B cell (primary cell): ENCODE measurements around the gene HMGB4. TPM values are rescaled to one million over a fixed set of nuclear protein-coding genes. Genes with fewer than 3 reads are reported as not detected.

Experiments
- ATAC-seq: fragments of 200-7000 bp; cut with Tn5 transposase; one replicate; pipeline ENCODE4 v1.10.0; 2021; ENCODE audit warnings: low read depth, mild to moderate bottlenecking, moderate number of reproducible peaks, moderate library complexity
- CTCF ChIA-PET: fragments of 350-600 bp; sonication (Branson Sonifier 250); formaldehyde crosslinking; loops from one replicate; lab custom pipeline; 2021; ENCODE audit warnings: antibody characterized with exemption, inconsistent platforms; lab: Charles Lee
- POLR2A ChIA-PET: fragments of 350-600 bp; sonication (Branson Sonifier 250); formaldehyde crosslinking; loops from one replicate; lab custom pipeline; 2021; ENCODE audit warnings: antibody characterized with exemption; lab: Charles Lee
- DNase-seq: peaks from one replicate; pipeline ENCODE4 v3.0.0; 2013
- H2AFZ ChIP-seq: 2 replicates; pipeline ENCODE4 v1.6.1; 2012; ENCODE audit warnings: mild to moderate bottlenecking, low read depth, low read length; ENCODE audit not compliant: insufficient read depth, poor library complexity, severe bottlenecking
- H3K27ac ChIP-seq, 2 donors: 1 replicate in 1 of 2; 2 replicates in 1 of 2; pipeline ENCODE4 v1.5.1; 2012 to 2013; ENCODE audit warnings: low read length in 2 of 2, mild to moderate bottlenecking in 2 of 2, moderate library complexity in 1 of 2
- H3K27me3 ChIP-seq, 4 experiments: fragments of 200-600 bp in 1 of 4; sonication (generic) in 1 of 4; replicated peaks in 1 of 4; 1 replicate in 2 of 4; 2 replicates in 2 of 4; pipeline versions ENCODE4 v1.6.1 to v1.7.0; 2013 to 2016; ENCODE audit warnings: low read length in 3 of 4, mild to moderate bottlenecking in 2 of 4, mixed read lengths in 1 of 4, moderate library complexity in 1 of 4; ENCODE audit not compliant: insufficient read depth in 4 of 4, control insufficient read depth in 3 of 4; ENCODE audit errors: control extremely low read depth in 1 of 4
- H3K36me3 ChIP-seq, 2 experiments: replicated peaks in 1 of 2; 1 replicate in 1 of 2; 2 replicates in 1 of 2; pipeline versions ENCODE4 v1.6.1 to v1.7.1; 2013; ENCODE audit warnings: low read length in 1 of 2; ENCODE audit not compliant: insufficient read depth in 2 of 2, control insufficient read depth in 1 of 2; ENCODE audit errors: control extremely low read depth in 1 of 2, extremely low read depth in 1 of 2
- H3K4me1 ChIP-seq, 2 donors: fragments of 200-600 bp in 1 of 2; sonication (generic) in 1 of 2; 1 replicate in 1 of 2; 2 replicates in 1 of 2; pipeline versions ENCODE4 v1.5.1 to v1.6.1; 2013 to 2017; ENCODE audit warnings: low read length in 2 of 2; ENCODE audit not compliant: control insufficient read depth in 2 of 2, insufficient read depth in 2 of 2
- H3K4me2 ChIP-seq: replicated peaks from 2 replicates; pipeline ENCODE3; 2012; ENCODE audit warnings: mild to moderate bottlenecking, low read depth, low read length; ENCODE audit not compliant: poor library complexity, severe bottlenecking
- H3K4me3 ChIP-seq, 5 experiments: fragments of 200-600 bp in 1 of 5; sonication (generic) in 1 of 5; 1 replicate in 3 of 5; 2 replicates in 2 of 5; pipeline versions ENCODE4 v1.5.1 to v1.7.0; 2011 to 2016; ENCODE audit warnings: low read length in 4 of 5, mild to moderate bottlenecking in 4 of 5, low read depth in 2 of 5, control low read depth in 1 of 5, moderate library complexity in 1 of 5; ENCODE audit not compliant: insufficient read depth in 1 of 5; ENCODE audit errors: control extremely low read depth in 1 of 5, extremely low read depth in 1 of 5
- H3K79me2 ChIP-seq: fragments of 200-600 bp; sonication (generic); one replicate; pipeline ENCODE4 v1.6.0; 2016; ENCODE audit warnings: low read length; ENCODE audit not compliant: control insufficient read depth, insufficient read depth
- H3K9ac ChIP-seq: fragments of 200-600 bp; sonication (generic); 2 replicates; pipeline ENCODE4 v1.6.1; 2017; ENCODE audit warnings: mild to moderate bottlenecking, low read length, moderate library complexity
- H3K9me3 ChIP-seq, 3 donors: one replicate each; pipeline versions ENCODE4 v1.6.1 to v1.7.1; 2013; ENCODE audit warnings: low read length in 2 of 3; ENCODE audit not compliant: control insufficient read depth in 2 of 3, insufficient read depth in 1 of 3; ENCODE audit errors: control extremely low read depth in 1 of 3
- H4K20me1 ChIP-seq: 2 replicates; pipeline ENCODE4 v1.6.0; 2012; ENCODE audit warnings: mild to moderate bottlenecking, low read length; ENCODE audit not compliant: insufficient read depth, control insufficient read depth, poor library complexity, severe bottlenecking
- H3K27ac Mint-ChIP-seq: one replicate; pipeline ENCODE4 v1.8.0; 2021; ENCODE audit warnings: mixed read lengths
- H3K27me3 Mint-ChIP-seq: one replicate; pipeline ENCODE4 v1.8.0; 2021; ENCODE audit warnings: mixed read lengths
- H3K4me1 Mint-ChIP-seq: one replicate; pipeline ENCODE4 v1.8.0; 2021; ENCODE audit warnings: mixed read lengths
- H3K4me3 Mint-ChIP-seq: one replicate; pipeline ENCODE4 v1.8.0; 2021; ENCODE audit warnings: mixed read lengths
- H3K9me3 Mint-ChIP-seq: one replicate; pipeline ENCODE4 v1.8.0; 2022; ENCODE audit warnings: mixed read lengths; ENCODE audit not compliant: insufficient read depth
- CTCF ChIP-seq: fragments of 200-600 bp; IDR thresholded peaks from one replicate; pipeline ENCODE4 v1.8.0; 2022; ENCODE audit warnings: antibody characterized with exemption, mild to moderate bottlenecking
- EZH2 ChIP-seq: IDR thresholded peaks from 2 replicates; pipeline ENCODE4 v1.6.1; 2012; ENCODE audit warnings: borderline replicate concordance, low read depth, mild to moderate bottlenecking, moderate library complexity, low read length; ENCODE audit not compliant: insufficient read depth, poor library complexity, severe bottlenecking
- WGBS: methylation state at CpG from one replicate; pipeline ENCODE4 v1.1.5; 2013; ENCODE audit warnings: missing lambda C conversion rate; ENCODE audit not compliant: insufficient coverage; 5-methylcytosine and 5-hydroxymethylcytosine counted together
- intact Hi-C: fragments of 100-400 bp; cut with micrococcal nuclease; formaldehyde crosslinking; loops from one replicate; pipeline ENCODE4 v1.10.0; 2022
- polyA plus RNA-seq: library from polyadenylated mRNA; depleted of rRNA; stranded (reverse); fragments of >200 nt; gene quantifications from 2 replicates; pipeline ENCODE4 v1.2.3, GENCODE V29; 2012
- total RNA-seq, 2 donors: library from RNA; stranded (reverse); fragments of 120-200 nt in 1 of 2; gene quantifications; 1 replicate in 1 of 2; 2 replicates in 1 of 2; pipeline versions ENCODE4 v1.2.3 to v1.2.4, GENCODE V29; 2013 to 2022

HMGB4 gene
- total and polyA plus RNA-seq, 2 donors (not counting 1 experiment from before 2014, with no cell fraction given), result not detected

DNA sequence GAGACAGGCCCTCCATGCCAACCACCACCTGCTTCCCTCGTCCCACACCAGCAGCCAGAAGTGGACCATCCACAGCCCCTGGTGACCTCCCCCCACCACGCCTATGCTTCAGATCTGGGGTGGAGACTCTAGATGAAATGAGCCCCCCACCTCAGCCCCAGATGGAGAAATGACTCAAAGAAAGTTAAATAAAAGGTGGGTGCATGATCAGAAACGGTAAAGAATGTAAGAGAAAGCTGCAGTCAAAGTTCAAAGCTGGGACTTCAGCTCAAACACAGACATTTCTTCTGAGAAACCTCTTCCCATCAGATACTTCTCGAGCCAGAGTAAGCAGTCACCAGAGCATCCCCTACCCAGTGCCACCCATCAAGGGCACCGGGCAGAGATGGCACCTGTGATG, 43.1 kb upstream of the HMGB4 start:
- 100% methylated on average over 2 of the region's 5 CpGs for WGBS
- peaks cover 0 to 8% (median 0%) of the 10 kb centered on the region in 3 donors for H3K9me3 ChIP-seq

GRCh38 chr1:33821291-33821690, 42.6 kb upstream of the HMGB4 start:
- Histone ChIP-seq H3K4me1 (no peaks in the 10 kb centered on the region), H3K27me3 (no peaks in the 10 kb centered on the region), H3K4me3 (no peak overlapping the region), H3K9ac (no peak overlapping the region), H3K79me2 (no peaks in the 10 kb centered on the region), H2AFZ (no peak overlapping the region), H4K20me1 (no peaks in the 10 kb centered on the region), H3K9me3 (peaks cover 0 to 8% (median 0%) of the 10 kb centered on the region in 3 donors), H3K4me2 (no peak overlapping the region), H3K27ac (no peak overlapping the region), H3K36me3 (no peaks in the 10 kb centered on the region)
- Mint-ChIP-seq H3K9me3 (no peaks in the 10 kb centered on the region), H3K27ac (no peak overlapping the region), H3K4me1 (no peaks in the 10 kb centered on the region), H3K4me3 (no peak overlapping the region), H3K27me3 (peaks cover 10% of the 10 kb centered on the region)
- no peak for TF ChIP-seq CTCF
- TF ChIP-seq EZH2, result no peak
- intact Hi-C loops, result no loop called here
- 96% methylated on average over 6 of the region's 6 CpGs for WGBS
- no peak for ATAC-seq
- no peak for DNase-seq
- POLR2A ChIA-PET, result no interaction called here
- CTCF ChIA-PET, result no interaction called here

More for the DNA sequence above, 43.1 kb upstream of the HMGB4 start:
- Histone ChIP-seq H3K36me3 (no peaks in the 10 kb centered on the region), H3K4me3 (no peak overlapping the region), H3K4me1 (no peaks in the 10 kb centered on the region), H2AFZ (no peak overlapping the region), H3K4me2 (no peak overlapping the region), H4K20me1 (no peaks in the 10 kb centered on the region), H3K79me2 (no peaks in the 10 kb centered on the region), H3K27ac (no peak overlapping the region), H3K9ac (no peak overlapping the region), H3K27me3 (no peaks in the 10 kb centered on the region)
- ChIA-PET POLR2A (no interaction called here), CTCF (no interaction called here)
- intact Hi-C loops, result no loop called here
- ATAC-seq, result no peak
- H3K27ac Mint-ChIP-seq, result no peak overlapping the region
- H3K4me1 Mint-ChIP-seq, result no peaks in the 10 kb centered on the region
- H3K9me3 Mint-ChIP-seq, result no peaks in the 10 kb centered on the region
- H3K27me3 Mint-ChIP-seq, result peaks cover 10% of the 10 kb centered on the region
- DNase-seq, result no peak
- H3K4me3 Mint-ChIP-seq, result no peak overlapping the region
- TF ChIP-seq EZH2 (no peak), CTCF (no peak)
